Subcutaneous abdominal adipose tissue (tissue), 5 donors: ENCODE results near the gene ZNF83.
"Not testable (repeated sequence)": the region's sequence is repeated elsewhere in the genome, so short reads cannot be mapped to it uniquely, and the experiment has no call there.

Experiments used
- H3K27ac ChIP-seq: one replicate; pipeline ENCODE4 v1.7.0; 2013; ENCODE audit warnings: low read depth, mild to moderate bottlenecking, inconsistent platforms, low read length, moderate library complexity
- H3K27me3 ChIP-seq, 5 donors: one replicate each; pipeline ENCODE4 v1.7.0; 2013; ENCODE audit warnings: low read length in 5 of 5, inconsistent platforms in 1 of 5; ENCODE audit not compliant: control insufficient read depth in 5 of 5, insufficient read depth in 4 of 5
- H3K36me3 ChIP-seq, 5 donors: one replicate each; pipeline ENCODE4 v1.7.0; 2013; ENCODE audit warnings: low read length in 5 of 5; ENCODE audit not compliant: control insufficient read depth in 5 of 5, insufficient read depth in 5 of 5
- H3K4me1 ChIP-seq, 5 donors: one replicate each; pipeline ENCODE4 v1.7.0; 2013; ENCODE audit warnings: low read length in 5 of 5, mild to moderate bottlenecking in 3 of 5, moderate library complexity in 1 of 5; ENCODE audit not compliant: control insufficient read depth in 5 of 5, insufficient read depth in 5 of 5
- H3K4me3 ChIP-seq, 5 donors: one replicate each; pipeline ENCODE4 v1.7.0; 2013; ENCODE audit warnings: low read length in 5 of 5, low read depth in 1 of 5
- H3K9ac ChIP-seq, 5 donors: one replicate each; pipeline ENCODE4 v1.7.0; 2013; ENCODE audit warnings: low read length in 5 of 5, mild to moderate bottlenecking in 4 of 5, moderate library complexity in 3 of 5
- H3K9me3 ChIP-seq, 5 donors: one replicate each; pipeline ENCODE4 v1.7.0; 2013; ENCODE audit warnings: low read length in 5 of 5; ENCODE audit not compliant: control insufficient read depth in 5 of 5
- donor health status: healthy.
- donor health status: healthy.
- donor health status: healthy.
- donor health status: healthy.
- donor health status: healthy.

The ZNF83 gene

GRCh38 chr19:52637718-52638585, at the start of gene ZNF83:
TSS of gene ZNF83 (minus strand) at chr19:52638355.
- no peaks in the 10 kb centered on the region for H3K27me3 ChIP-seq
- peak within 1 kb of the TSS; percentile 93 to 98 (median 95) for H3K4me3 ChIP-seq
- peak within 1 kb of the TSS; percentile 80 for H3K27ac ChIP-seq
- peaks cover 0 to 18% (median 16%) of the 10 kb centered on the region in 5 donors for H3K4me1 ChIP-seq
- H3K9ac ChIP-seq = peak within 1 kb of the TSS; percentile 63 to 91 (median 89)
- H3K36me3 ChIP-seq = peaks cover 0 to 15% (median 0%) of the 10 kb centered on the region in 5 donors
- H3K9me3 ChIP-seq = no peaks in the 10 kb centered on the region

DNA sequence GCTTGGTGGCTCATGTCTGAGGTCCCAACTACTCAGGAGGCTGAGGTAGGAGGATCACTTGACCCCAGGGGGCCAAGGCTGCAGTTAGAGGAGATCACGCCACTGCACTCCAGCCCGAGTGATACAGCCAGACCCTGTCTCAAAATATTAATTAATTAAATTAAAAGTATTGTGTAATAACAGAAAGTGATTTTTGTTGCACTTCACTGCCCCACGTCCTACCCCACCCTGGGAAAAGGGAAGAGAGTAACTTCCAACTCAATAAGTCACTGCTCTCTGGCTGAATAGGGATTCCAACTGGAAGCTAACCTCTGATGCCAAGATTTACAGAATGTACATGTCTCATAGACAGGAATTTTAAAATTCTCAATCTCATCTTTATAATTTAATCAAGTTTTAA, 49.5 kb upstream of the ZNF83 start:
- Histone ChIP-seq H3K4me3 (no peak overlapping the region), H3K36me3 (peaks cover 0 to 11% (median 3%) of the 10 kb centered on the region in 5 donors), H3K27ac (no peak overlapping the region), H3K27me3 (no peaks in the 10 kb centered on the region), H3K9ac (no peak overlapping the region), H3K9me3 (no peaks in the 10 kb centered on the region), H3K4me1 (peaks cover 2 to 27% (median 18%) of the 10 kb centered on the region in 5 donors)

DNA sequence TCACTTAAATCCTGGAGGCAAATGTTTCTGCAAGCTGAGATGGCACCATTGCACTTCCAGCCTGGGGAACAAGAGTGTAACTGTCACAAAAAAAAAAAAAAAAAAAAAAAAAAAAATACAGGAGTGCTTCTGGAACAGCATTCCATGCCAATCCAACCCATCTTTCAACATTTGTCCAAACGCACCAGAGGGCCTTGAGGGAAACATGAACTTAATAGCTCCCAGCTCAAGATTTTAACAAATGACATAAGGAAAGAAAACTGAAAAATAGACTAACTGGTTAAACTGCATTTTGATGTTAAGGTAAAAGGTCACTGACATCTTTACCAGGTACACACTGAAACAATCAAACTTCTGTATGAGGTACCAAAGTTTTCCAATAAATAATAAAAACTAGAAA, 47.7 kb upstream of the ZNF83 start:
- Histone ChIP-seq H3K9me3 (no peaks in the 10 kb centered on the region), H3K4me1 (peaks cover 2 to 20% (median 10%) of the 10 kb centered on the region in 5 donors), H3K27me3 (no peaks in the 10 kb centered on the region), H3K27ac (no peak overlapping the region), H3K36me3 (peaks cover 0 to 11% (median 3%) of the 10 kb centered on the region in 5 donors), H3K4me3 (no peak overlapping the region), H3K9ac (no peak overlapping the region)

- not testable (repeated sequence) for H3K9ac ChIP-seq, H3K4me3 ChIP-seq, H3K27ac ChIP-seq, H3K4me1 ChIP-seq, H3K9me3 ChIP-seq, H3K27me3 ChIP-seq
- H3K36me3 ChIP-seq = peaks cover 0 to 17% (median 4%) of the 10 kb centered on the region in 5 donors
Observed at GRCh38 chr19:52681216-52681615, 43.1 kb upstream of the ZNF83 start.

DNA sequence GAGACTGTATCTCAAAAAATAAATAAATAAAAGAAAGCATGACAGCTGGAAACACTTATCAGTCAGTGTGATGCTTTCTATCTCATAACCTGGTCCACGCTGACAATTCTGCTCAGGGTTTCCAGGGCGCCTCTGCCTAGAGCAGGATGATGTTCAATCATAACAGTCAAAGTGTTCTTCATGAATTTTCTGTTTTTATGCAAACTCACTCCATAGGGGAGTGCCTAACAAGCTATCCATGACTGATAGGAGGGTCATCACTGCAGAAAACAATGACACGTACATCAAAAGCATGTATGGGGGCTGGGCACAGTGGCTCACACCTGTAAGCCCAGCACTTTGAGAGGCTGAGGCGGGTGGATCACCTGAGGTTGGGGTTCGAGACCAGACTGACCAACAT, 41.4 kb upstream of the ZNF83 start:
- H3K9ac ChIP-seq = no peak overlapping the region
- peaks cover 0 to 3% (median 0%) of the 10 kb centered on the region in 5 donors for H3K4me1 ChIP-seq
- H3K27me3 ChIP-seq = no peaks in the 10 kb centered on the region
- H3K36me3 ChIP-seq = peaks cover 0 to 12% (median 4%) of the 10 kb centered on the region in 5 donors
- H3K4me3 ChIP-seq = no peak overlapping the region
- H3K9me3 ChIP-seq = no peaks in the 10 kb centered on the region
- no peak overlapping the region for H3K27ac ChIP-seq

GRCh38 chr19:52675239-52675638, 37.1 kb upstream of the ZNF83 start:
- not testable (repeated sequence) for H3K36me3 ChIP-seq, H3K27me3 ChIP-seq, H3K4me1 ChIP-seq, H3K9ac ChIP-seq, H3K27ac ChIP-seq, H3K9me3 ChIP-seq, H3K4me3 ChIP-seq

DNA sequence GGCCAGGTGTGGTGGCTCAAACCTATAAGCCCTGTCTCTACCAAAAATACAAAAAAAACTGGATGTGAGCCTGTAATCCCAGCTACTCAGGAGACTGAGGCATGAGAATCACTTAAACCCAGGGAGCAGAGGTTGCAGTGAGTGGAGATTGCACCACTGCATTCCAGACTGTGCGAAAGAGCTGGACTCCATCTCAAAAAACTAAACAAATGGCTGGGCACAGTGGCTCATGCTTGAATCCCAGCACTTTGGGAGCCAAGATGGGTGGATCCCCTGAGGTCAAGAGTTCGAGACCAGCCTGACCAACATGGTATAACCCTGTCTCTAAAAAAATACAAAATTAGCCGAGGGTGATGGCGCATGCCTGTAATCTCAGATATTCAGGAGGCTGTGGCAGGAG, 34.9 kb upstream of the ZNF83 start:
- Histone ChIP-seq H3K4me1 (peaks cover 0 to 6% (median 0%) of the 10 kb centered on the region in 5 donors), H3K27me3 (no peaks in the 10 kb centered on the region), H3K9ac (no peak overlapping the region), H3K4me3 (no peak overlapping the region), H3K9me3 (no peaks in the 10 kb centered on the region), H3K36me3 (no peaks in the 10 kb centered on the region), H3K27ac (no peak overlapping the region)

DNA sequence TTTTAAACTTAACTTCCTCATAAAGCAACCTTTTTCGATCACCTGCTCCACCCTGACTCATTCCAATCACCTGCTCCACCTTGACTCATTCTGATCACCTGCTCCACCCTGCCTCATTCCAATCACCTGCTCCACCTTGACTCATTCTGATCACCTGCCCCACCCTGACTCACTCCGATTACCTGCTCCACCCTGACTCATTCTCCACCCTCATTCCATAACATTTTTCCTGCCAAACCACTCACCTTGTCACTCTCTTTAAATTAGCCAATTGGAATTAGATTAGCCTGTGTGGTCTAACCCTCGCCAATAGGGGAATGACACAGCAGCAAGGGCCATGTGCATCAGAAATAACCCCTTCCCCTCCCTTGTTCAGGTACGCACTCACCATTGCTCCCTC, 31.9 kb upstream of the ZNF83 start:
- Histone ChIP-seq H3K4me3 (no peak overlapping the region), H3K36me3 (peaks cover 0 to 2% (median 0%) of the 10 kb centered on the region in 5 donors), H3K27me3 (no peaks in the 10 kb centered on the region), H3K9me3 (no peaks in the 10 kb centered on the region), H3K9ac (no peak overlapping the region), H3K27ac (no peak overlapping the region), H3K4me1 (peaks cover 0 to 6% (median 0%) of the 10 kb centered on the region in 5 donors)

DNA sequence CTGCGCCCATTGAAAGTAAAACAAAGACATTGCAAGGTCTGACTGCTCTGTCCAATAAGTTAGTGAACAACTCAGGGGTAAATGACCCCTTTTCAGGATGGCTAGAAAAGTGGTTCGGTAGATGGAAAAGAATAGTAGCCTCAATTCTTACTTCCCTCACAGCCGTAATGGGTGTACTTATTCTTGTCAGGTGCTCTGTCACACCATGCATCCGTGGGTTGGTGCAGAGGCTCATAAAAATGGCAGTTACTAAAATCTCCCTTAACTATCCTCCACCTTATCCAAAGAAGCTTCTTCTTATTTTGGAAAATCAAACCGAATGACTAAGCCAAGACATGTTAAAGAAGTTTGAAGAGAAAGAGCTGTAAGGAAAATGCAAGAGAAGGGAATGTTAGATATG, 31.4 kb upstream of the ZNF83 start:
- Histone ChIP-seq H3K36me3 (peaks cover 0 to 2% (median 0%) of the 10 kb centered on the region in 5 donors), H3K27me3 (no peaks in the 10 kb centered on the region), H3K9ac (no peak overlapping the region), H3K9me3 (no peaks in the 10 kb centered on the region), H3K27ac (no peak overlapping the region), H3K4me1 (peaks cover 0 to 6% (median 0%) of the 10 kb centered on the region in 5 donors), H3K4me3 (no peak overlapping the region)

DNA sequence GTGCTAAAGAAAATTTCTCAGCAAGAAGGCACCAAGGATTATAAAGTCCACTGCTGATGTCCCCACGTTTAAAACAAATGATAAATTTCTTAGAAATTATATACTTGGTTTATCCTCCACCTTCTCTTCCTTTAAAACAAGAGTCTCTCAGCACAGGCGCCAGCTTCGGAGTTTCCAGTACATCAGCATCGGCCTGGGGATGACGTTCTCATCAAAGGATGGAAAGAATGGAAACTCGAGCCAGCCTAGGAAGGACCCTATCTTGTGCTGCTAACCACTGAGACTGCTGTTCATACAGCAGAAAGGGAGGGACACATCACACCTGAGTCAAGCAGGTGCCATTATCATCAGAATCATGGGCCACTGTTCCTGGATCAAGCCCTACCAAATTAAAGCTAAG, 29.8 kb upstream of the ZNF83 start:
- no peak overlapping the region for H3K27ac ChIP-seq
- no peaks in the 10 kb centered on the region for H3K9me3 ChIP-seq
- H3K36me3 ChIP-seq = peaks cover 0 to 2% (median 0%) of the 10 kb centered on the region in 5 donors
- H3K4me3 ChIP-seq = no peak overlapping the region
- no peak overlapping the region for H3K9ac ChIP-seq
- H3K27me3 ChIP-seq = no peaks in the 10 kb centered on the region
- H3K4me1 ChIP-seq = peaks cover 0 to 2% (median 0%) of the 10 kb centered on the region in 5 donors
